ENCODE measurements around the gene OLIG1.

Gene OLIG1, protein sequence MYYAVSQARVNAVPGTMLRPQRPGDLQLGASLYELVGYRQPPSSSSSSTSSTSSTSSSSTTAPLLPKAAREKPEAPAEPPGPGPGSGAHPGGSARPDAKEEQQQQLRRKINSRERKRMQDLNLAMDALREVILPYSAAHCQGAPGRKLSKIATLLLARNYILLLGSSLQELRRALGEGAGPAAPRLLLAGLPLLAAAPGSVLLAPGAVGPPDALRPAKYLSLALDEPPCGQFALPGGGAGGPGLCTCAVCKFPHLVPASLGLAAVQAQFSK
- long read RNA-seq, partial matches to known transcripts: 0 of 1 reads
- long read RNA-seq, other reads (novel, unspliced or antisense): 0 of 1 reads

DNA sequence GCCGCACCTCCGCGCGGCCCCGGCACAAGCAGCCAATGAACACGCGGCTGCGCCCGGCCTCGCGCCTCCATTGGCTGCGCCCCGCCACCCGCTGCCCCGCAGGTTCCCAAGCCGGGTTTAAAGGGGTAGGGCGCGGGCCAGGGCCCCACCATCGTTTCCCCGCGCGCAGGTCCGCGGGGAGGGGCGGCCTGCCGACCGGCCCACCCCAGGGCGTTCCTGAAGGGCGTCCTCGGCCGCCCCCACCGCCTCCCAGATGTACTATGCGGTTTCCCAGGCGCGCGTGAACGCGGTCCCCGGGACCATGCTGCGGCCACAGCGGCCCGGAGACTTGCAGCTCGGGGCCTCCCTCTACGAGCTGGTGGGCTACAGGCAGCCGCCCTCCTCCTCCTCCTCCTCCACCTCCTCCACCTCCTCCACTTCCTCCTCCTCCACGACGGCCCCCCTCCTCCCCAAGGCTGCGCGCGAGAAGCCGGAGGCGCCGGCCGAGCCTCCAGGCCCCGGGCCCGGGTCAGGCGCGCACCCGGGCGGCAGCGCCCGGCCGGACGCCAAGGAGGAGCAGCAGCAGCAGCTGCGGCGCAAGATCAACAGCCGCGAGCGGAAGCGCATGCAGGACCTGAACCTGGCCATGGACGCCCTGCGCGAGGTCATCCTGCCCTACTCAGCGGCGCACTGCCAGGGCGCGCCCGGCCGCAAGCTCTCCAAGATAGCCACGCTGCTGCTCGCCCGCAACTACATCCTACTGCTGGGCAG is at the start of gene OLIG1:
TSS of gene OLIG1 (plus strand) at position 148 of the 750 bp plus-strand sequence. CDS start at position 254, 106 bp downstream.
- Histone ChIP-seq H3K4me3 (replicated peaks; ENCODE audit: insufficient read depth, low read length) (peak within 1 kb of the TSS; percentile 64), H3K27ac (replicated peaks) (peak within 1 kb of the TSS; percentile 78), H3K27me3 (ENCODE audit: insufficient read depth, poor library complexity, severe bottlenecking) (no peaks in the 10 kb centered on the region)
- DNase-seq (ENCODE audit: low read depth in 1 of 2, low spot score in 1 of 2): peak; percentile 82 to 88
- TF ChIP-seq SPI1 (IDR thresholded peaks at IDR 0.05; ENCODE audit: borderline replicate concordance, low read depth) (peak; percentile 54; the same call in 1 of the 2 replicates), POLR2AphosphoS5 (IDR thresholded peaks at IDR 0.05; ENCODE audit: low read depth) (peak; percentile 65; the same call in 1 of the 2 replicates)
- TF ChIP-seq, protein P1, sequence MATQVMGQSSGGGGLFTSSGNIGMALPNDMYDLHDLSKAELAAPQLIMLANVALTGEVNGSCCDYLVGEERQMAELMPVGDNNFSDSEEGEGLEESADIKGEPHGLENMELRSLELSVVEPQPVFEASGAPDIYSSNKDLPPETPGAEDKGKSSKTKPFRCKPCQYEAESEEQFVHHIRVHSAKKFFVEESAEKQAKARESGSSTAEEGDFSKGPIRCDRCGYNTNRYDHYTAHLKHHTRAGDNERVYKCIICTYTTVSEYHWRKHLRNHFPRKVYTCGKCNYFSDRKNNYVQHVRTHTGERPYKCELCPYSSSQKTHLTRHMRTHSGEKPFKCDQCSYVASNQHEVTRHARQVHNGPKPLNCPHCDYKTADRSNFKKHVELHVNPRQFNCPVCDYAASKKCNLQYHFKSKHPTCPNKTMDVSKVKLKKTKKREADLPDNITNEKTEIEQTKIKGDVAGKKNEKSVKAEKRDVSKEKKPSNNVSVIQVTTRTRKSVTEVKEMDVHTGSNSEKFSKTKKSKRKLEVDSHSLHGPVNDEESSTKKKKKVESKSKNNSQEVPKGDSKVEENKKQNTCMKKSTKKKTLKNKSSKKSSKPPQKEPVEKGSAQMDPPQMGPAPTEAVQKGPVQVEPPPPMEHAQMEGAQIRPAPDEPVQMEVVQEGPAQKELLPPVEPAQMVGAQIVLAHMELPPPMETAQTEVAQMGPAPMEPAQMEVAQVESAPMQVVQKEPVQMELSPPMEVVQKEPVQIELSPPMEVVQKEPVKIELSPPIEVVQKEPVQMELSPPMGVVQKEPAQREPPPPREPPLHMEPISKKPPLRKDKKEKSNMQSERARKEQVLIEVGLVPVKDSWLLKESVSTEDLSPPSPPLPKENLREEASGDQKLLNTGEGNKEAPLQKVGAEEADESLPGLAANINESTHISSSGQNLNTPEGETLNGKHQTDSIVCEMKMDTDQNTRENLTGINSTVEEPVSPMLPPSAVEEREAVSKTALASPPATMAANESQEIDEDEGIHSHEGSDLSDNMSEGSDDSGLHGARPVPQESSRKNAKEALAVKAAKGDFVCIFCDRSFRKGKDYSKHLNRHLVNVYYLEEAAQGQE (IDR thresholded peaks at IDR 0.05; ENCODE audit: insufficient replicate concordance, low read depth): no peak

DNA sequence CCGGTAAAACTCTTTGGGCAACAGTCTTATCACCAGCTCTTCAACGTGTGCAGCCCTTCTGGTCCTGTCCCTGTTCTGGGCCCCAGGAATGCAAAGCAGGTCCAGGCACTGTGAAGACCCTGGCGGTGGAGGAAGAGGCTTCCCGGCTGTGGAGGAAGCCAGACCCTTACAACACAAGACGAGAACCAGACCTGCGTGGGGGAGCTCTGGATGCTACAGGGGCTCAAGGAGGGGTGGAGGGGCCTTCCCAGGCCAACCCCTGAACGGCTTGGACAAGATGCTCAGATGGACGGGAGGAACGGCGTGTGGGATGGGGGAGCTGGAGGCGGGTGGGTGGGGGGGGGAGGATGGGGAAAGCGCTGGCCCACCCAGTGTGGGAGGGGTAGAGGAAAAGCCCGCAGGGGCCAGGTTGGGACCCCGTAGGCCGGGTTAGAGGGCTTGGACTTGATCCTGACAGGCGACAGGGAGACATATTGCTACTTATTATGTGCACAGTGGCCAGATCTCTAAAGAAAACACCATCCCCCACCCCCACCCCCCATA is 49.3 kb upstream of the OLIG1 start:
- Histone ChIP-seq H3K4me3 (replicated peaks; ENCODE audit: insufficient read depth, low read length) (no peak overlapping the region), H3K27me3 (ENCODE audit: insufficient read depth, poor library complexity, severe bottlenecking) (no peaks in the 10 kb centered on the region), H3K27ac (replicated peaks) (no peak overlapping the region)
- TF ChIP-seq GABPA (IDR thresholded peaks at IDR 0.05; ENCODE audit: low read depth): no peak
- no peak for TF ChIP-seq POLR2AphosphoS5 (IDR thresholded peaks at IDR 0.05; ENCODE audit: low read depth)
- TF ChIP-seq, protein P2, sequence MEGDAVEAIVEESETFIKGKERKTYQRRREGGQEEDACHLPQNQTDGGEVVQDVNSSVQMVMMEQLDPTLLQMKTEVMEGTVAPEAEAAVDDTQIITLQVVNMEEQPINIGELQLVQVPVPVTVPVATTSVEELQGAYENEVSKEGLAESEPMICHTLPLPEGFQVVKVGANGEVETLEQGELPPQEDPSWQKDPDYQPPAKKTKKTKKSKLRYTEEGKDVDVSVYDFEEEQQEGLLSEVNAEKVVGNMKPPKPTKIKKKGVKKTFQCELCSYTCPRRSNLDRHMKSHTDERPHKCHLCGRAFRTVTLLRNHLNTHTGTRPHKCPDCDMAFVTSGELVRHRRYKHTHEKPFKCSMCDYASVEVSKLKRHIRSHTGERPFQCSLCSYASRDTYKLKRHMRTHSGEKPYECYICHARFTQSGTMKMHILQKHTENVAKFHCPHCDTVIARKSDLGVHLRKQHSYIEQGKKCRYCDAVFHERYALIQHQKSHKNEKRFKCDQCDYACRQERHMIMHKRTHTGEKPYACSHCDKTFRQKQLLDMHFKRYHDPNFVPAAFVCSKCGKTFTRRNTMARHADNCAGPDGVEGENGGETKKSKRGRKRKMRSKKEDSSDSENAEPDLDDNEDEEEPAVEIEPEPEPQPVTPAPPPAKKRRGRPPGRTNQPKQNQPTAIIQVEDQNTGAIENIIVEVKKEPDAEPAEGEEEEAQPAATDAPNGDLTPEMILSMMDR (IDR thresholded peaks at IDR 0.05; ENCODE audit: insufficient read depth, low read length): no peak
- TF ChIP-seq, protein P1 (IDR thresholded peaks at IDR 0.05; ENCODE audit: insufficient replicate concordance, low read depth): no peak
- no peak for TF ChIP-seq SPI1 (IDR thresholded peaks at IDR 0.05; ENCODE audit: borderline replicate concordance, low read depth)
- DNase-seq (ENCODE audit: low read depth in 1 of 2, low spot score in 1 of 2): no peak

DNA sequence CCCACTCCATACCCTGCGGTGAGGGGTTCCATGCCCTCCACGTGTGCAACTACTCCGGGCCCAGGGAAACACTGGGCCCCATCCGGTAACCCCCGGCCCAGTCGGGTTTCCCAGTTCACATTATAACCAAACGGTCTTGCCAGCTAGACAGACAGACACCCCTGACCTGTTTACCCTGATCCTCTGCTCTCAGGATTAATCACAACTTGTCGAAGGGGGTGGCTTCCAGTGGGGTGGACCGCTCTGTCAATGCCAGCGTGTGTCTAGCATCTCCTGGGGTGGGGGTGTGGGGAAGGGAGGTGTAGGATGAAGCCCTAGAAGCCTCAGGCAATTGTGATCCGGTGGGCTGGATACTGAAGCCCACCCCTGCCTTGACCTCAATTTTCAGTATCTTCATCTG is 48.8 kb upstream of the OLIG1 start:
- DNase-seq (ENCODE audit: low read depth in 1 of 2, low spot score in 1 of 2): no peak
- no peaks in the 10 kb centered on the region for H3K27me3 ChIP-seq (ENCODE audit: insufficient read depth, poor library complexity, severe bottlenecking)

More for the DNA sequence above, 48.8 kb upstream of the OLIG1 start:
- no peak overlapping the region for H3K27ac ChIP-seq (replicated peaks)
- TF ChIP-seq POLR2AphosphoS5 (IDR thresholded peaks at IDR 0.05; ENCODE audit: low read depth) (no peak), GABPA (IDR thresholded peaks at IDR 0.05; ENCODE audit: low read depth) (no peak), SPI1 (IDR thresholded peaks at IDR 0.05; ENCODE audit: borderline replicate concordance, low read depth) (no peak)
- TF ChIP-seq, protein P2 (IDR thresholded peaks at IDR 0.05; ENCODE audit: insufficient read depth, low read length): no peak
- TF ChIP-seq, protein P1 (IDR thresholded peaks at IDR 0.05; ENCODE audit: insufficient replicate concordance, low read depth): no peak
- no peak overlapping the region for H3K4me3 ChIP-seq (replicated peaks; ENCODE audit: insufficient read depth, low read length)
